SK-N-SH treated with all-trans-retinoic acid at 6 μM for 48 hours (cell line): Measurements from ENCODE around the gene FAM237B.
"Not testable (repeated sequence)": the region's sequence is repeated elsewhere in the genome, so short reads cannot be mapped to it uniquely, and the experiment has no call there.

ENCODE experiments used
- ATAC-seq: fragments of 200-7000 bp; cut with Tn5 transposase; 3 replicates; pipeline ENCODE4 v1.9.1; 2020; ENCODE audit warnings: mild to moderate bottlenecking, moderate library complexity
- ARNTL ChIP-seq: fragments of 450-650 bp; formaldehyde crosslinking; IDR thresholded peaks from 2 replicates; pipeline ENCODE4 v1.5.0; 2020; ENCODE audit warnings: low read depth, mild to moderate bottlenecking, moderate library complexity, borderline replicate concordance
- BACH2 ChIP-seq: fragments of 250-450 bp; sonication (Bioruptor Pico); IDR thresholded peaks from 2 replicates; pipeline ENCODE4 v1.9.0; 2021; ENCODE audit warnings: mild to moderate bottlenecking, borderline replicate concordance
- CREB5 ChIP-seq: fragments of 250-450 bp; sonication (Bioruptor Pico); IDR thresholded peaks from 2 replicates; pipeline ENCODE4 v1.5.1; 2020; ENCODE audit warnings: low read depth, mild to moderate bottlenecking, moderate library complexity
- CSDC2 ChIP-seq: fragments of 250-450 bp; sonication (Bioruptor Pico); IDR thresholded peaks from 2 replicates; pipeline ENCODE4 v1.5.0; 2020; ENCODE audit warnings: mild to moderate bottlenecking, moderate library complexity
- CSRNP3 ChIP-seq: fragments of 250-450 bp; sonication (Bioruptor Pico); IDR thresholded peaks from 2 replicates; pipeline ENCODE4 v1.5.1; 2021; ENCODE audit warnings: mild to moderate bottlenecking, moderate library complexity
- ESRRG ChIP-seq: fragments of 250-450 bp; sonication (Bioruptor Pico); IDR thresholded peaks from 2 replicates; pipeline ENCODE4 v1.6.1; 2021; ENCODE audit warnings: mild to moderate bottlenecking
- GLIS3 ChIP-seq: fragments of 250-450 bp; sonication (Bioruptor Pico); IDR thresholded peaks from 2 replicates; pipeline ENCODE4 v1.5.0; 2020; ENCODE audit warnings: mild to moderate bottlenecking, moderate library complexity
- OSR1 ChIP-seq: fragments of 250-450 bp; sonication (Bioruptor Pico); IDR thresholded peaks from 2 replicates; pipeline ENCODE4 v1.8.0; 2022; ENCODE audit warnings: moderate library complexity, mild to moderate bottlenecking, inconsistent platforms
- PATZ1 ChIP-seq: fragments of 250-450 bp; sonication (Bioruptor Pico); IDR thresholded peaks from 2 replicates; pipeline ENCODE4 v1.8.0; 2020; ENCODE audit warnings: mild to moderate bottlenecking, moderate library complexity, borderline replicate concordance
- POU6F1 ChIP-seq: fragments of 250-450 bp; sonication (Bioruptor Pico); IDR thresholded peaks from 2 replicates; pipeline ENCODE4 v1.8.0; 2021; ENCODE audit warnings: low read depth, mild to moderate bottlenecking, moderate library complexity, borderline replicate concordance
- PPARA ChIP-seq: fragments of 250-450 bp; sonication (Bioruptor Pico); IDR thresholded peaks from 2 replicates; pipeline ENCODE4 v1.5.0; 2020; ENCODE audit warnings: mild to moderate bottlenecking, borderline replicate concordance
- RARB ChIP-seq: fragments of 250-450 bp; sonication (Bioruptor Pico); IDR thresholded peaks from 2 replicates; pipeline ENCODE4 v1.8.0; 2021; ENCODE audit warnings: mild to moderate bottlenecking, moderate library complexity
- SNAI2 ChIP-seq: fragments of 250-450 bp; sonication (Bioruptor Pico); IDR thresholded peaks from 2 replicates; pipeline ENCODE4 v1.5.0; 2020; ENCODE audit warnings: mild to moderate bottlenecking, moderate library complexity
- TCF4 ChIP-seq: fragments of 250-450 bp; sonication (Bioruptor Pico); IDR thresholded peaks from 2 replicates; pipeline ENCODE4 v1.8.0; 2021; ENCODE audit warnings: mild to moderate bottlenecking, moderate library complexity, borderline replicate concordance
- TOX ChIP-seq: fragments of 250-450 bp; sonication (Bioruptor Pico); IDR thresholded peaks from 2 replicates; pipeline ENCODE4 v1.8.0; 2021; ENCODE audit warnings: mild to moderate bottlenecking, moderate library complexity, borderline replicate concordance
- TSHZ2 ChIP-seq: fragments of 250-450 bp; sonication (Bioruptor Pico); IDR thresholded peaks from 2 replicates; pipeline ENCODE4 v1.5.0; 2020; ENCODE audit warnings: mild to moderate bottlenecking, moderate library complexity
- ZC3H10 ChIP-seq: fragments of 250-450 bp; sonication (Bioruptor Pico); IDR thresholded peaks from 2 replicates; pipeline ENCODE4 v1.5.1; 2021; ENCODE audit warnings: mild to moderate bottlenecking, moderate library complexity
- ZFP3 ChIP-seq: fragments of 250-450 bp; sonication (Bioruptor Pico); IDR thresholded peaks from 2 replicates; pipeline ENCODE4 v1.5.0; 2020; ENCODE audit warnings: mild to moderate bottlenecking, moderate library complexity
- ZFP30 ChIP-seq: fragments of 450-650 bp; formaldehyde crosslinking; IDR thresholded peaks from 2 replicates; pipeline ENCODE4 v1.5.0; 2022; ENCODE audit warnings: mild to moderate bottlenecking, moderate library complexity
- ZNF565 ChIP-seq: fragments of 450-650 bp; formaldehyde crosslinking; conservative IDR thresholded peaks from 2 replicates; pipeline ENCODE4 v1.5.0; 2020; ENCODE audit warnings: low read depth, mild to moderate bottlenecking, moderate library complexity
- ZNF70 ChIP-seq: fragments of 450-650 bp; formaldehyde crosslinking; IDR thresholded peaks from 2 replicates; pipeline ENCODE4 v1.5.0; 2020; ENCODE audit warnings: mild to moderate bottlenecking, moderate library complexity
- ZNF8 ChIP-seq: fragments of 450-650 bp; formaldehyde crosslinking; IDR thresholded peaks from 2 replicates; pipeline ENCODE4 v1.5.0; 2020; ENCODE audit warnings: mild to moderate bottlenecking, moderate library complexity

The FAM237B gene

GRCh38 chr7:90320801-90321494, at the start of gene FAM237B:
TSS of gene FAM237B (minus strand) at chr7:90321304. CDS start at chr7:90319748, 1,556 bp downstream.
- ATAC-seq, result peak; percentile 97
- TF ChIP-seq RARB (CRISPR knock-in tag) (no peak), ZNF565 (CRISPR knock-in tag) (no peak), PPARA (no peak), ZFP30 (no peak), ZC3H10 (no peak), GLIS3 (CRISPR knock-in tag) (no peak), OSR1 (no peak), BACH2 (CRISPR knock-in tag) (no peak), ZNF70 (no peak), ZNF8 (no peak), ARNTL (no peak), SNAI2 (CRISPR knock-in tag) (no peak), POU6F1 (CRISPR knock-in tag) (no peak), PATZ1 (CRISPR knock-in tag) (no peak), ESRRG (no peak), TOX (CRISPR knock-in tag) (no peak)

GRCh38 chr7:90351987-90352386, 30.9 kb upstream of the FAM237B start:
- TF ChIP-seq TOX (CRISPR knock-in tag) (no peak), OSR1 (no peak), TSHZ2 (CRISPR knock-in tag) (no peak), PPARA (no peak), RARB (CRISPR knock-in tag) (no peak), CSDC2 (CRISPR knock-in tag) (no peak), SNAI2 (CRISPR knock-in tag) (no peak), ESRRG (no peak), CSRNP3 (CRISPR knock-in tag) (no peak), ZFP30 (no peak), CREB5 (CRISPR knock-in tag) (no peak), ZFP3 (CRISPR knock-in tag) (no peak), ZNF8 (no peak), ARNTL (no peak), GLIS3 (CRISPR knock-in tag) (no peak), BACH2 (CRISPR knock-in tag) (no peak), PATZ1 (CRISPR knock-in tag) (no peak), ZNF70 (no peak), POU6F1 (CRISPR knock-in tag) (no peak), TCF4 (CRISPR knock-in tag) (no peak)
- ATAC-seq, result no peak

GRCh38 chr7:90350032-90350431, 28.9 kb upstream of the FAM237B start:
- not testable (repeated sequence) for ATAC-seq
